Mesendoderm (in vitro differentiated cells): ENCODE measurements around the gene MACROD2.

Experiments
- DNase-seq: peaks from one replicate; pipeline ENCODE4 v3.0.0; 2013
- H2AK5ac ChIP-seq: 2 replicates; pipeline ENCODE4 v1.6.1; 2013; ENCODE audit warnings: low read length, inconsistent platforms
- H2BK120ac ChIP-seq: 2 replicates; pipeline ENCODE4 v1.6.1; 2013; ENCODE audit warnings: low read depth, mild to moderate bottlenecking, low read length, moderate library complexity, mixed read lengths
- H2BK15ac ChIP-seq: replicated peaks from 2 replicates; pipeline ENCODE4 v1.6.1; 2013; ENCODE audit warnings: low read depth, mild to moderate bottlenecking, moderate library complexity
- H2BK5ac ChIP-seq: 2 replicates; pipeline ENCODE4 v1.6.1; 2013; ENCODE audit warnings: low read length, inconsistent platforms
- H3K18ac ChIP-seq: 2 replicates; pipeline ENCODE4 v1.6.1; 2013; ENCODE audit warnings: mild to moderate bottlenecking, low read length, mixed read lengths
- H3K23ac ChIP-seq: one replicate; pipeline ENCODE4 v1.6.1; 2013; ENCODE audit warnings: low read length
- H3K27ac ChIP-seq: 2 replicates; pipeline ENCODE4 v1.5.1; 2013; ENCODE audit warnings: low read depth, mild to moderate bottlenecking, inconsistent platforms, low read length, moderate library complexity
- H3K27me3 ChIP-seq: 2 replicates; pipeline ENCODE4 v1.6.1; 2013; ENCODE audit warnings: low read length, control low read depth, mild to moderate bottlenecking, inconsistent platforms; ENCODE audit not compliant: insufficient read depth, poor library complexity
- H3K36me3 ChIP-seq: 2 replicates; pipeline ENCODE4 v1.6.1; 2013; ENCODE audit warnings: low read length, inconsistent platforms; ENCODE audit not compliant: control insufficient read depth, insufficient read depth
- H3K4ac ChIP-seq: one replicate; pipeline ENCODE4 v1.6.1; 2013; ENCODE audit warnings: low read depth, mild to moderate bottlenecking, low read length, moderate library complexity
- H3K4me1 ChIP-seq: 2 replicates; pipeline ENCODE4 v1.6.1; 2013; ENCODE audit warnings: low read depth, low read length, inconsistent platforms; ENCODE audit not compliant: control insufficient read depth
- H3K4me2 ChIP-seq: 2 replicates; pipeline ENCODE4 v1.6.1; 2013; ENCODE audit warnings: low read length
- H3K4me3 ChIP-seq: 2 replicates; pipeline ENCODE4 v1.5.1; 2013; ENCODE audit warnings: mild to moderate bottlenecking, low read length
- H3K56ac ChIP-seq: one replicate; pipeline ENCODE4 v1.6.1; 2013; ENCODE audit warnings: low read length
- H3K79me1 ChIP-seq: 2 replicates; pipeline ENCODE4 v1.6.1; 2013; ENCODE audit warnings: low read length, inconsistent platforms
- H3K79me2 ChIP-seq: 2 replicates; pipeline ENCODE4 v1.6.1; 2013; ENCODE audit warnings: mild to moderate bottlenecking, low read length; ENCODE audit not compliant: control insufficient read depth, insufficient read depth
- H3K9ac ChIP-seq: 2 replicates; pipeline ENCODE4 v1.6.1; 2013; ENCODE audit warnings: low read length, inconsistent platforms
- H4K5ac ChIP-seq: one replicate; pipeline ENCODE4 v1.6.1; 2013; ENCODE audit warnings: low read length
- H4K8ac ChIP-seq: one replicate; pipeline ENCODE4 v1.6.1; 2013; ENCODE audit warnings: low read depth, mild to moderate bottlenecking, control low read depth, low read length, moderate library complexity
- WGBS: extraction: QIAGEN DNeasy Blood & Tissue Kit; methylation state at CpG from one replicate; pipeline ENCODE4 v1.1.7; 2013; ENCODE audit warnings: low lambda C conversion rate, missing lambda C conversion rate; ENCODE audit not compliant: insufficient coverage; ENCODE audit errors: extremely low coverage; 5-methylcytosine and 5-hydroxymethylcytosine counted together

MACROD2 gene

DNA sequence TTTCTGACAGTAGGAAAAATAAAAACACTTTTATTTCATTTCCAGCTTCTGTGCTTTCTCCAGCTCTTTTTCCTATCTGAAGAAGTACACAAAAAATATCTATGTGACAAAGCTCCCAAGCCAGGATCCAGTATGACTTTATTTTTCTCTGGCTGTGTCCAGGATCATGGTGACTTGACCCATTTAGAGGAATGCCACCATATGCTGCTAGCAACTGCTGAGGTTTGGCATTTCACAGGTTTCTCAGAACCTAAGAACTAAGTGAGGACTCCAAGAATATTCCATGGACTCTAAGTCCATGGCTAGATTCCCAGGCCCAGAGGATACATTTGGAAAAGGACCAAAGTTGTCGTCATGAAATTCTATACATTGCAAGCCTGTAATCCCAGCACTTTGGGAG lies 1218.7 kb downstream of the MACROD2 start:
- Histone ChIP-seq H3K79me1 (no peaks in the 10 kb centered on the region), H2BK15ac (no peak overlapping the region), H3K4me2 (no peak overlapping the region), H4K8ac (no peak overlapping the region), H3K9ac (no peak overlapping the region), H3K4me1 (no peaks in the 10 kb centered on the region), H3K23ac (no peak overlapping the region), H3K4ac (no peak overlapping the region), H2BK120ac (no peak overlapping the region), H3K27me3 (no peaks in the 10 kb centered on the region), H3K27ac (no peak overlapping the region), H2AK5ac (no peak overlapping the region), H3K36me3 (no peaks in the 10 kb centered on the region), H3K56ac (no peak overlapping the region), H3K18ac (no peak overlapping the region), H4K5ac (no peak overlapping the region), H3K79me2 (no peaks in the 10 kb centered on the region), H3K4me3 (no peak overlapping the region), H2BK5ac (no peak overlapping the region)
- no CpG with 5 or more reads among the region's 1 CpG for WGBS
- no peak for DNase-seq

DNA sequence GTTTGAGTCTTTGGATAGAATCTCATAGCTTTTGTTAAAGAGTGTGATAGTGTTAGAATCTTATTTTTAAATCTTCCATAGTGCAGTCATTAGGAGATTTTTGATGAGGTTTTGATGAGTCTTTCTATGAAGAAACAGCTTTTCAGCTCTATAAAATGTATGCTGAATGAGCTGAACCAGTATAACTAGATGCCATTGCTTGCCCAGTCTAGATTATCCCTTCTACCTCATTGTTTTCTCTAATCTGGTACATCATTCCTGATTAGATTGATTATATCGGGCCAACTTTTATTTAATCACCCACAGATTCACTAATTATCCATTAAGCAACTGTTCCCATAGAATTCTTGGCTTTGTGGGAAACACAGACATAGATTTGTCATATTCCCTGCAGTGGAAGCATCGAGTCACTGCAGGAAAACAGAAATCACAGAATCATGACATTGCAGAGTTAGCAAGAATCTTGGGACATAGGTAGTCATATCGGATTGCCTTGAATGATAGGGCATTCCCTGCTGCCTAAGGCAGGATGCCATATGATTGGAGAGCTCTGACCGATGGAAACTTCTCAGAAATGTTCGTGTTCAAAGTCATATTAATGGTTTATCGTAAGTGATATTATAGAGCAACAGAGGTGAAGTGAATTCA lies 1224.8 kb downstream of the MACROD2 start:
- Histone ChIP-seq H4K8ac (no peak overlapping the region), H2BK15ac (no peak overlapping the region), H3K23ac (no peak overlapping the region), H3K56ac (no peak overlapping the region), H3K27me3 (no peaks in the 10 kb centered on the region), H3K4ac (no peak overlapping the region), H3K79me2 (no peaks in the 10 kb centered on the region), H2BK120ac (peak overlapping the region; percentile 28), H3K4me3 (no peak overlapping the region), H3K9ac (no peak overlapping the region), H3K18ac (no peak overlapping the region), H2BK5ac (no peak overlapping the region), H3K79me1 (no peaks in the 10 kb centered on the region), H3K4me2 (no peak overlapping the region), H3K4me1 (peaks cover 6% of the 10 kb centered on the region), H4K5ac (no peak overlapping the region), H2AK5ac (no peak overlapping the region), H3K27ac (no peak overlapping the region), H3K36me3 (no peaks in the 10 kb centered on the region)
- no CpG with 5 or more reads among the region's 6 CpGs for WGBS
- no peak for DNase-seq

DNA sequence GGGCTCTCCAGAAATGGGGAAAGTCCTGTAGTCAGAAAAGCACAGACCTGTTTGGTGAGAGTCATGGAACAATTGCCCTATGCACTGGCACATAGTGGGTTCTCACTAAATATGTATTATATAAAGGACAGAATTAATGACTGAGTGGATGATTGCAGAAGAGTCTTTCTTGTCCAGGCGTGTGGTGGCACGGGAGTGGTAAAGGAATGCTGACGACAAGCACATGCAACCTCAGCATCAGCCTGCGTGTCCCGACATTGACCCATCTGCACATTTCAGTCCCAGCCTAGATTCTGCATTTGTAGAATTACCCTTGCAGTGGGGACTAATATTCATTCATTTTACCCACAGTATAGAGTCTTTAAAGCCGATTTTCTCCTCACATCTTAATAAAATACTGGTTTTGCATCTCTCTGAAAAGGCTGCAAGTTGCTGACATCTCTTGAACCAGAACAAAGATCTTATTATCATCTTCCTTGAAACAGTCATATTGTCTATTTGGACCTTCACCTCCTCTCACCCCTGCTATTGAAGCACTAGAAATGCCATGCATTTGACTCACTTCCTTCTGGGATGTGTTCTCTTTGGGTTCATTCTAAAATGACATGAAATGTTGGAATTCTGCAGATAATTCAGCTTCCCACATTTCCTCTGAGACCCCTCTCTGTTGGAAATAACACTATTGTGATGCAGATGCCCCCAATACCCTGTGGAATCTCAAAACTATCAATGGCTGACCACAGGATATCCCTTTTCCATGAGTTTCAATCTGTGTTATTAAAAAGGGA lies 1225.7 kb downstream of the MACROD2 start:
- no peak overlapping the region for H4K5ac ChIP-seq
- no peak overlapping the region for H3K23ac ChIP-seq
- no peak overlapping the region for H2BK120ac ChIP-seq
- no peak overlapping the region for H3K56ac ChIP-seq
- no CpG with 5 or more reads among the region's 6 CpGs for WGBS
- no peaks in the 10 kb centered on the region for H3K36me3 ChIP-seq
- no peak overlapping the region for H3K9ac ChIP-seq
- DNase-seq: peak; percentile 15
- H3K4me2 ChIP-seq: no peak overlapping the region
- no peak overlapping the region for H2BK5ac ChIP-seq
- no peak overlapping the region for H3K4me3 ChIP-seq
- H3K79me2 ChIP-seq: no peaks in the 10 kb centered on the region
- H3K27me3 ChIP-seq: no peaks in the 10 kb centered on the region
- no peaks in the 10 kb centered on the region for H3K79me1 ChIP-seq
- no peak overlapping the region for H2AK5ac ChIP-seq
- no peak overlapping the region for H3K4ac ChIP-seq
- H2BK15ac ChIP-seq: no peak overlapping the region
- peaks cover 6% of the 10 kb centered on the region for H3K4me1 ChIP-seq
- no peak overlapping the region for H4K8ac ChIP-seq
- peak overlapping the region; percentile 5 for H3K27ac ChIP-seq
- H3K18ac ChIP-seq: no peak overlapping the region

DNA sequence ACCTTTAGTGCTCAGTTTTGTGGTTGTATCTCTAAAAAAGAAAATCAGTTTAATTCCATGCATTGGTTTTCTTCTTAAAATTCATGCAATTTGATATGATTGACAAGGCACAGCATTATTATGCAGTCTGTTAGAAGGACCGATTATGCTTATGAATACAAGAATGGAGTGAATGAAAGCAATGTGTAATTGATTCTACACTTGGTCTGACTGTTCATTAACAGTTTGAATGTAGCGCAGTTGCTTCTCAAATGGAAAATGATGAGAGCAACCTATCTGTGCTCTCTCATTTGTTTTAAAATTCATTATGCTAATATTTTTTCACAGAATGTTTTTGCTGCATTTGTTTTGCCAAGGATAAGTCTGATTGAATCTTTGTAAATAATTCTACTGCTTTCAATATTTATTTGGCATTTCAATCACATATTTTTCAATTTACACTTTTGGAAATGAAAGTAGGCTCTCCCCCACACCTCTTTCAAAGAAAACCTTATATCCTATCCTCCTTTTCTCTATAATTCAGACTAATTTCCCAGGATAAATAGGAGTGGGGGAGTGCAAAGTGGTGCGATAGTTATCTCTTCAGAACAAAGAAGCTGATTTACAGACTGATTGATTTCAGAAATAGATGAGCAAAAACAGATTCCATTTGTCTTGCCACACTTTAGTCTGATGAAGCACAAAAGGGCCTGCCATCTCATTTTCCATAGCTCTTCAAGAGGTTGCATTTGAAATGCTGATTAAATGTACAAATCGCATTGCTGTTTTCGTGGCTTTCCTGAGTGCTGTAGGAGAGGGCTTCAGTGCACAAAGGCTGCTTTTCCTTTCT lies 1227.4 kb downstream of the MACROD2 start:
- no peak overlapping the region for H2AK5ac ChIP-seq
- H2BK5ac ChIP-seq: no peak overlapping the region
- H3K9ac ChIP-seq: no peak overlapping the region
- H3K4me3 ChIP-seq: no peak overlapping the region
- peaks cover 6% of the 10 kb centered on the region for H3K4me1 ChIP-seq
- no peak overlapping the region for H3K4ac ChIP-seq
- no CpG with 5 or more reads among the region's 5 CpGs for WGBS
- H3K4me2 ChIP-seq: no peak overlapping the region
- H3K27me3 ChIP-seq: no peaks in the 10 kb centered on the region
- H3K79me2 ChIP-seq: no peaks in the 10 kb centered on the region
- H3K23ac ChIP-seq: no peak overlapping the region
- no peak overlapping the region for H3K27ac ChIP-seq
- H4K5ac ChIP-seq: peak overlapping the region; percentile 16
- H3K79me1 ChIP-seq: no peaks in the 10 kb centered on the region
- H4K8ac ChIP-seq: no peak overlapping the region
- H3K18ac ChIP-seq: peak overlapping the region; percentile 51
- no peak for DNase-seq
- no peak overlapping the region for H2BK15ac ChIP-seq
- H3K36me3 ChIP-seq: no peaks in the 10 kb centered on the region
- peak overlapping the region; percentile 5 for H3K56ac ChIP-seq
- H2BK120ac ChIP-seq: no peak overlapping the region

GRCh38 chr20:15224199-15224598 lies 1228.9 kb downstream of the MACROD2 start:
- peaks cover 6% of the 10 kb centered on the region for H3K4me1 ChIP-seq
- no peak overlapping the region for H4K8ac ChIP-seq
- H3K79me1 ChIP-seq: no peaks in the 10 kb centered on the region
- H2BK120ac ChIP-seq: no peak overlapping the region
- no peak overlapping the region for H2BK15ac ChIP-seq
- no CpG with 5 or more reads among the region's 2 CpGs for WGBS
- no peak overlapping the region for H2AK5ac ChIP-seq
- no peaks in the 10 kb centered on the region for H3K27me3 ChIP-seq
- no peak overlapping the region for H3K27ac ChIP-seq
- DNase-seq: no peak
- no peak overlapping the region for H3K23ac ChIP-seq
- no peak overlapping the region for H3K18ac ChIP-seq
- H2BK5ac ChIP-seq: no peak overlapping the region
- no peak overlapping the region for H3K56ac ChIP-seq
- no peak overlapping the region for H3K4ac ChIP-seq
- no peaks in the 10 kb centered on the region for H3K79me2 ChIP-seq
- H3K4me3 ChIP-seq: no peak overlapping the region
- no peaks in the 10 kb centered on the region for H3K36me3 ChIP-seq
- H4K5ac ChIP-seq: no peak overlapping the region
- H3K4me2 ChIP-seq: no peak overlapping the region
- no peak overlapping the region for H3K9ac ChIP-seq
